C1 segment of cervical spinal cord (tissue), 14 donors: ENCODE measurements around the gene CDH4.

ENCODE experiments used
- DNase-seq, 14 donors: peaks; one replicate each; lab custom pipeline; 2025; lab: John Stamatoyannopoulos, UW

The CDH4 gene

DNA sequence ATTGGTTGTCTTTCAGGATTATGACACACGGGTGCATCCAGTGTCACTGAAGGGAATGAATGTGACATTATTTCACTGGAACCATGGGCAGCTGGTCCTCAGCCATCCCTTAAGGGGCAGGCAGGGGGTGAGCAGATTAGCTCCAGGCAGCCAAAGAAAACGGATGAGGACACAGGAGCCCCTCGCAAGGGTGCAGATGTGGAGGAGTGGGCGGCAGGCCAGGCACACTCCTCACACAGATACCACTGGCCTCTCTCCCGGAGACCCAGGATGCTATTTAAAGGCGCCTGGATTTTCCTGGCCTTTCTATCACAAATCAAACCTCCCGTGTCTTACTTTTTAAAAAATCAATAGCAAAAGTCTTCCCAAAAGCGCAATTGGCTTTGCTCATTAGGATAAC, 603.2 kb downstream of the CDH4 start:
- no peak for DNase-seq

DNA sequence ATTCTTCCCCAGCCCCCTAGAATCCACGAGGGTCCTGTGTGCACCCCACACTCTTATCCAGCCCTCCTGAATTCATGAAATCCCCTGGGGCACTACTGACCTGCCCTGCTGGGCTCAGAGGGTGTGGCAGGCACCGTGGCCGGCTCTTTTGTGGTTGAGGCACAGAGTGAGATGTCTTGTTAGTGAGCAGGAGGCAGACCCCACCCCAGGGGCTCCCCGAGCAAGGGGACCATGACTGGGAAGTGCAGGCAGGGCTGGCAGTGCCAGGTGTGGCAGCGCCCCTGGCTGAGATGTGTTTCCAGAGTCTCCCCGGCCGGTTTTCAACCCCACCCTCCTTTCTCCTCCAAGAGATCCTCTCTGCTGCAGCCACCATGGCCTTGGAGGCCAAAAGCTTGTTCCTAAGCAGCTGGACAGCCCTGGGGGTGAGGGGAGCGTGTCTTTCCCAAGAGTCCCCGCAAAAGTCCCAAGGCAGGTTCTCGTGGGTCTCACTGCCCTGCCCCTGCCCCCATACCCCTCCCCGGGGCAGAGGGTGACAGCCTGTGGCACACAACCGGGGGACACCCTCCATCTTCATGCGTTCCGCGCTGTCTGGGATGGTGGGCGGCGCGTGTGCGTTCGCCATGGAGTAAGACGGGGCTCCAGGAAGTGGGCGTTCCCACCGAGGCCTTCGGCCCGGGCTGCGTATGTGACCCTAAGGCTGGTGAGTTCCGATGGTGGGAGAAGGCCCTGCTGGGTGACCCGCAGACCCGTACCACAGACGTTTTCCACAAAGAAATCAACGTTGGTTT, 604.8 kb downstream of the CDH4 start:
- DNase-seq: no peak

DNA sequence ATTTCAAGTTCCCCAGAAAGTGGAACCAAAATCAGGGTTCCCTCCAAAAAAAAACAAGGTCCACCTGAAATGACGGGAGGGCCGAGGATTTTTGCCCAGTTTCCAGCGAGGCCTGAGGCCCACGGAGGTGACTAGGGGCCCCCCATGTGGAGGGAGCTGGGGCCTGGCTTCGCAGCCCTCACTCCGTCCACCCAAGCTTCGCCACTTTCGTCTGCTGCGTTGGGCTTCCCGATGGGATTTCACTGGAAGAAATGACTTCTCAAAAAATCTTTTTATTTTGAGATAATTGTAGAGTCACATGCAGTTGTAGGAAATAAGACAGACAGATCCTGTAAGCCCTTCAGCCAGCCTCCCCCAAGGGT, 605.3 kb downstream of the CDH4 start:
- DNase-seq: no peak

DNA sequence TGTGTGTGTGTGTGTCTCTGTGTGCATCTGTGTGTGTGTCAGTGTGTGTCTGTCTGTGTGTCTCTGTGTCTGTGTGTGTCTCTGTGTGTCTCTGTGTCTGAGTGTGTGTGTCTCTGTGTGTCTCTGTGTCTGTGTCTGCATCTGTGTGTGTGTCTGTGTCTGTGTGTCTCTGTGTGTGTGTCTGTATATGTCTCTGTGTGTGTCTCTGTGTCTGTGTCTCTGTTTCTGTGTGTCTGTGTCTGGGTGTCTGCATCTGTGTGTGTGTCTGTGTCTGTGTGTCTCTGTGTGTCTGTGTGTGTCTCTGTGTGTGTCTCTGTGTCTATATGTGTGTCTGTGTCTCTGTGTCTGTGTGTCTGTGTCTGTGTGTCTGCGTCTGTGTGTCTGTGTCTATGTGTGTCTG, 605.8 kb downstream of the CDH4 start:
- no peak for DNase-seq

DNA sequence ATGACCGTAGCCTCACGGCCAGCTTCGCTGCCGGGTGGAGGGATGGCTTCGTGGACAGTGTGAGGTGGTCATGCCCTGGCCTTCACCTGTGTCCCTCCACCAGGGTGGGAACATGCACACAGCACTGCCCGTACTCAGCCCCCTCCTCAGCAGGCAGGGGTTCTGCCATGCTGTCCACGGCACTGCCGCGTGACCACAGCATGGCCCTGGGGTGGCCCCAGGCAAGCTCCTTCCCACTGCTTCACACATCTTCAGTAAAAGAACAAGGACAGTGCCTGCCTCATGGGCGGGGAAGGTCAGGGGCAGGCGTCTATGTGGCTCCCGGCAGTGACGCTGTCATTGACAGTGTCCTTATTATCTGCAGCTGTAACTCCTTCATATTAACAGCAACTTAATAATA, 607.7 kb downstream of the CDH4 start:
- no peak for DNase-seq

DNA sequence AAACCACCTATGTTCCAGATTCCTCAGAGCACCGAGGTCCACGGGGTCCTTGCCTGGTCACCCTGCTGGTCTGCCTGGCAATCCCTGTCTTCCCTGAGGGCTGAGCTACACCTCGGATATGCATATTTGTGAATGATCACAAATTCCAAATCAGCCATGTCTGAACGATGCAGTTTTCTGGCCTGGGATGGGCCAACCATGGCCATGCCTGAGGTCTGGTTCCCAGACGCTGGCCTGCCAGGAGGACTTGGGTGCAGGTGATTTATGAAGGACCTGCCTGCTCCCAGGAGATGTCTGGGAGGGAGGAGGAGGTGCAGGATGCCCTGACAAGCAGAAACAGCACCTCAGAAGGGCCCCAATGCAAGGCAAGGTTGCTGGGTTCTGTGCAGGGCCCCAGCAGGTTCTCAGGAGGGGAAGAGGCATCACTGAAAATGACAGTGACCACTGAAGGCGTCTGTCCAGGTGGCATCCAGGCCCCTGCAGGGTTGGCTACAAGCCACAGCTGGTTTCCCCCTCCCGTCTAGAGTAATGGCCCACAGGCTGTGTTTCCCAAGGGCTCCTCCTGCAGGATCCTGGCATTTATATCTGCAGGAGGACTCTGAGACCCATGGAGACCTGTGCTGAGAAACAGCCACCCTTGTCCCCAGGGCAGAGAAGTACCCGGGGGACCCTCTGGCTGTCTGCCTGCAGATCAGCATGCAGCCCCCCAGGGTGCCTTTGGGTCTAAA, 608.4 kb downstream of the CDH4 start:
- DNase-seq: no peak

DNA sequence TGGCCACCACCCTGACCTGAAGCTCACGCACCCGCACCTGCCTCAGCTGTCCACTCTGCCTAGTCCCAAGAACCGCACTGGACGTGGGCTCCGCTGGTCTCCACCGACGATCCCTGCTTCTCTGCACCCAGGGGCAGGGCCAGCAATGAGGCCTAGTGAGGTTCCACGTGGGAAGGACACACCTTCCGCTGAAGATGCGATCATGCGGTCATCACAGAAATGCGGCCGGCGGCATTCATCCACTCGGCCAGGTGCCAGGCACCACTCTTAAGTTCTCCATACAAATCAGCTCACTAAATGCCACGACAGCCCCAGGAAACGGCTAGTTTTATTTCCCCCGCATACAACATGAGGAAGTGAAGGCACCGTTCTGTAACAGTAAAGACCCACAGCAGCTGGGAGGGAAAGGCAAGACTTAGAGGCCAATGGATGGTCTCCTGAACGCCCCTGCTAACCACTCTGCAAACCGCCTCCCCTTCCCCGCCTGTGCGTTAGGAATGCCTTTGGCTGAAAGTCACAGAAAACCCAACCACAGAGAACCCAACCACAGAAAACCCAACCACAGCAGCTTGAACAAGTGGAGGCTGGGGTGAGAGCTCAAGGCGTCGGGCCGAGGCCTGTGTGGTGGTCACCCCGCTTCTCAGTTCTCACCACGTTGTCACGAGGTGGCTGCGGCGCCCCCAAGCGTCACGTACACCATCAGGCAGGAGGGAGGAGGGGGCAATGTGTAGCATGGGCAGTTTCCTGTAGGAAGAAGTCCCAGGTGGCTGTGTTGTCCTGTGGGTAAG, 609.2 kb downstream of the CDH4 start:
- no peak for DNase-seq

DNA sequence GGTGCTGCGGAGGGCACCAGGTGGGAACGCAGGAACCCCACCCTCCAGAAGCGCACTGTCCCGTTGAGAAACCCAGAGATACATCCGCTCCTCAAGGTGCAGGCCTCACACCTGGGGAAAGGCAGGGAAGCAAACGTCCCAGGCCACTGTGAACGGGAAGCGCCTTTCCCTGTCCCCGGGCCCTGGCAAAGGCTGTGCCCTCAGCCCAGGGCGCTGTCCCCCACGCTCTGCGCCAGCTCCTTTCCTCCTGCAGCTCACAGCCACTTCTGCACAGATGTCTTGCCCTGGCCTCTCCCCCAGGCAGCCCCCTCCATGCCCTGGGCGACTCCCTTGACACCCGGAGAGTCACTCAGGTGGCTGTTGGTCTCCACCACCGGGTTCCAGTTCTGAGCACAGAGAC, 609.8 kb downstream of the CDH4 start:
- no peak for DNase-seq

DNA sequence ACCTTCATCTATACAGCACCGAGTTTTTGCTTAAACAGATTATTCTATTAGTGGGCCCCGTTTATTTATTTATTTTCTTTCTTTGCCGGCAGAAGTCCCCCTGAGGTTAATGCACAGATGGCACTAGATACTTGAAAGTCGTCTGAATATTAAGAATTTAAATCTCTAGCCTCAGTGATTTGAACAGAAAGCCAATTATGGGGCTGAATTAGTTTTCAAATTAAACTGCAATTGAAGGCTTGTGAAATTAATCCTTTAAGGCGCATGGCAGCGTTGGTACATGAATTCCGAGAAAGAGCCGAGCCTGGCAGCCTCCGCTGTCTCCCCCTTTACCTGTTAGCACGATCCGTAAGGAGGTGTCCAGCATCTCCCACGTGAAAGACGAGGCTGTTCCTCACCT, 610.8 kb downstream of the CDH4 start:
- DNase-seq: no peak

DNA sequence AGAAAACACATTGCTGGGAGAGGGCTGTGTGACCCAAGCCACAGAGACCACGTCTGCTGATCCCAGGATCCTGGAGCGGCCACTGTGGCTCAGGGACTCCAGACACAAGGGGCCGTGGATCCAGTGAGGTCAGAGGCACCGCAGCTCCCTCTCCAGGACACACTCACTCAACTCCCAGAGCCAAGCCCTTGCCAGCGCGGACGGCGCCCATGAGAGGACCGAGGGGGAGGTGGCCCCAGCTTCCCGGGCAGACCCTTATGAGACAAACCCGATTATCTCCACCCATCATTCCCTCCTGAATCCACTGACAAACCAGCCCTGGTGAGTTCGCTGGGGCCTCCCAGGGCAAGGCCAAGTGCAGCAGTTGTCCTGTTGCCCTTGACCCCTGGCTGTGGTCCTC, 612.4 kb downstream of the CDH4 start:
- peak in 1 of 14 donors; percentile 6 for DNase-seq

DNA sequence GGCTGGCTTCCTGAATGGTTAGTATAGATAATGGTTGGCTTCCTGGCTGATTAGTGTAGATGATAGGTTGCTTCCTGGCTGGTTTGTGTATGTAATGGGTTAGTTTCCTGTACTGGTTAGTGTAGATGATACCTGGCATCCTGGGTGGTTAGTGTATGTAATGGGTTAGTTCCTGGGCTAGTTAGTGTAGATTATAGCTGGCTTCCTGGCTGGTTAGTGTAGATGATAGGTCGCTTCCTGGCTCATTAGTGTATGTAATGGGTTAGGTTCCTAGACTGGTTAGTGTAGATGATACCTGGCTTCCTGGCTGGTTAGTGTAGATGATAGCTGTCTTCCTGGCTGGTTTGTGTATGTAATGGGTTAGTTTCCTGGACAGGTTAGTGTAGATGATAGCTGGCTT, 613.3 kb downstream of the CDH4 start:
- no peak for DNase-seq

DNA sequence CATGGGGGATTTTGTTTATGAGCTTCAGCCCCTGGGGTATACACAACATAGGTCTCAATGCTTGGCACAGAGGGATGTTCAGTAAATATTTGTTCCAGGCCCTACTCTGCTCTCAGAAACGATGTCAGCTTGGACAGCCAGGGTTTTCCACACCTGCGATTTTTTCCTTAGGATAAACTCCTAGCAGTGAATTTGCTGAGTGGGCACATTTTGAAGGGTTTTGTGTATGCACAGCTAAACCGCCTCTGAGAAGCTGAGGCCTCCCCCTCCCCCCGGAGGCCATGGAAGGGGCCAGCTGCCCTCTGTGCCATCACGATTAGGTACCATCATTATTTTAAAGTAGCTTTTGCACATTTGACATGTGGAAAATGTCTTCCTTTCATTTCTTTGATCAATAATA, 614.1 kb downstream of the CDH4 start:
- DNase-seq: no peak

DNA sequence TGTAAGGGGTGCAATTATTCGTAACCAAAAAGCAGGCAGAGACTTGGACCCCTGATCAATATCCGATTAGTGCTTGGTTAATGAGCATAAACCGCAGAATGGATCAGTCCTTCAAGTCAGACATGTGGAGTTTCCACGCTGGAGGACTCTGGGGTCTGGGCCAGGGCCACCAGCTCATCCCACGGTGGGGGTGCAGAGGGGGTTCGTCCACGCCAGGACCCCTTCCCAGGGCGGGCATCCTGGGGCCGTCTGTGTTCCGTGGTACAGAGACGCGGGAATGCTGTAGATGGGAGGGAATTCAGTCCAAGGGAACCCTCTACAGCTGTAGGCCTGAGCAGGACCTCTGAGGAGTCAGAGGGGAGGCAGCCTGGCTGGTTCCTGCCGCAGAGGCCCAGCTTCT, 615.9 kb downstream of the CDH4 start:
- DNase-seq: no peak

DNA sequence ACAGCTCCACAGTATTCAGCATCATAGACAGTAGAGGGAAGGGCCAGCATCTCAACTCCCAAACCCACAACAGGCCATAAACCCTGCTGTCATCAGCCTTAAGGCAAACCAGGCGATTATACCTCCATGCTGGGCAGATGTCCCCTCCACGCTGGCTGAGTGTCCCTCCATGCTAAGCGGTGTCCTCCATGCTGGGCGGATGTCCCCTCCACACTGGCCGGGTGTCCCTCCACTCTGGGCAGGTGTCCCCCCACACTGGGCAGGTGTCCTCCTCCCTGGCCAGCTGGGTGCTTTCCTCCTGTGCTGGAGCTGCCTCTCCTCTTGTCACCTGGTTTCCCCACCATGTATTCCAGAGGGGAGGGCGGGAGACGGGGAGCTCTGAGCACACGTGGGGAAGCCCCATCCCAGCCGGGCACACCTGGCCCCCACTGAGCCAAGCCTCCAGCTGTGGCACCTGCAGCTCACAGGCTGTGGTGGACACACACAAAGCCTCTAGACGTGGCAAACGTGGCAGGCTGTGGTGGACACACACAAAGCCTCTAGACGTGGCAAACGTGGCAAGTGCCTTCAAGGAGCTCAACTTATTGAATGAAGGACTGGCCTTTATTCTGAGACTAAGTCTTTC, 616.5 kb downstream of the CDH4 start:
- DNase-seq: no peak

DNA sequence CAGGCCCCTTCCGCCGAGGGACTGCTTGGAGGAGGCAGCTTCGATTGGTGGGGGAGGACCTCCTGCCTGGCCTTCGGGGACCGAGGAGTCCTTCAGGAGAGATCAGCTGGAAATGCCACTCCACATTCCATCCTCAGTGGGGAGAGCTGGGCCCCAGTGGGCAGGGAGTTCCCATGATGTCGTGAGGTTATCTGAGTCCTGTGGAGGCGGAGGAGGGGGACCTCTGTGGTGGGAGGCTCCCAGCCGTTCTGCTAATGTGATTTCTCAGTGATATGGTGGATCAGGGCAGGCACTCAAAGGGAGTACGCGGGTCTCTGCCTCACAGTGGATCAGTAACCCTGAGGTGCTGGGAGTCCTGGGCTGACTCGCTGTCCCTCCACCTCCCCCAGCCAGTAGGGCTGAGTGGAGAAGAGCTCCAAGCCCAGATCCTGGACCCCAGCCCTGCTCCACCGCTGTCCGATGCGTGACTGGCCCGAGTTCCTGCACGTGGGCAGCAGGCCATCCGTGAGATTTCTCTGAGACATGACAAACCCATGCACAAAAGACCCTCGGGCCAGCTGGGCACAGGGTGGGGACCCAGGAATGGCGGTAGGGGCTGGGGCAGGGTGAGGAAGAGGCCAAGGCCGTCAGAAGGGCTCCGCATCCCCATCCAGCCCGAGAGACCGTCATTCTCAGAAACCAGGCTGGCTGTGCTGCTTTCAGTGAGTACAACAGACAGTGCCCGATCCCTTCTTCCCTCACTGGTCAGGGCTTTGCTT, 617.9 kb downstream of the CDH4 start:
- no peak for DNase-seq

DNA sequence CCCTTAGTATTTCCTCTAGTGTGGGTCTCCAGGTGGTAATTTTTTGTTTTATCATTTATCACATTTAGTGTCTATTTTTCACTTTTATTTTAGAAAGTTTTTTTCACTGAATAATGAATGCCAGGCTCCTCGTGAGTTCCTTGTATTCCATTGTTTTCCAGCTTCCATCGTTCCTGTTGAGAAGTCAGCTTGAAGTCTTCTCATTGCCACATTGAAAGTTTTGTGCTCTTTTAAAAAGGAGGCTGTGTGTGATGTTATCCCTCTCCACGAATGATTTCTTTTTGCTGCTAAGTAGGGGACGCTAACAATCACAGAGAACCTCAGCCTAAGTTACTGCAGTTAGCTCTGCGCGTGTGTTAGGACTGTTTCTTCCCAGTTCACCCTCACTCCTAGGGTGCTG, 619.1 kb downstream of the CDH4 start:
- DNase-seq: no peak

DNA sequence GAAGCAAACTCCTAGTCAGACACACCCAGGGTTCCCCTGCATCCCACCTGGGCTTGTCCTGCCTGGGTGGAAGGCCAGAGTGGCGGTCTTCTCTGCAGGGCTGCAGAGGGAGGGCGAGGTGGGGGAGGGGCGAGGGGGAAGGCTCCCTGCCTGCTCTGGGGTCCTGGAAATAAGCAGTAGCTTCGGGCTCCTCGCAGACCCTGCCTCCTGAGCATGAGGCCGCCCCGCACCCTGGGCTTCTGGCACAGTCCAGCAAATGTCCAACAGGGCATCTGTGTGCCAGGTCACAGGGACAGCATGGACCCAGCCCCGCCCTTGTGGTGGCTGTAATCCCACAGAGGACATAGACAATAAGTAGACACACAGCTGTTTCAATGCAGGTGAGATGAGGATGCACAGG, 619.9 kb downstream of the CDH4 start:
- no peak for DNase-seq

DNA sequence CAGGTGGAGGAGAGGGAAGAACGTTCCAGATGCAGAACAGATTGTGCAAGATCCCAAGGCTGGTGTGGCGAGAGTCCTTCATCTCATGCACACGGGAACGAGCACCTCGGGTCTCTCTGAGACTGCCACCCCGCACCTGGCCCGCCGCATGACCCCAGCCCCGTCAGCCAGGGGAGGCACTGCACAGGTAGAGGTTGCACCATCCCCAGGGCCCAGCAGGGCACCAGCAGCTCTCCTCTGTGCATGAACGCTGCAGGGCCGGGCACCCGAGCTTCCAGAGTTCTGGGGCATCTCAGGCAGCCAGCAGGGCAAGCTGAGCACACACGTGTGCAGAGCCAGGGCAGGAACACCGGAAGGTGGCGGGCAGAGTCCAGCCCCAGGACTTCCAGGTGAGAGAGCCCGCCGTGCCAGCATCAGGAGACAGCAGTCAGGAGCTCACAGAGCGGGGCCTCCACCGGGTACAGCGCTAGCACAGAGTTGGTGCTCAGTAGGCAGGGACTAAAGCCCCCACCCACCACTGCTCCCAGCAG, 620.4 kb downstream of the CDH4 start:
- DNase-seq: no peak

DNA sequence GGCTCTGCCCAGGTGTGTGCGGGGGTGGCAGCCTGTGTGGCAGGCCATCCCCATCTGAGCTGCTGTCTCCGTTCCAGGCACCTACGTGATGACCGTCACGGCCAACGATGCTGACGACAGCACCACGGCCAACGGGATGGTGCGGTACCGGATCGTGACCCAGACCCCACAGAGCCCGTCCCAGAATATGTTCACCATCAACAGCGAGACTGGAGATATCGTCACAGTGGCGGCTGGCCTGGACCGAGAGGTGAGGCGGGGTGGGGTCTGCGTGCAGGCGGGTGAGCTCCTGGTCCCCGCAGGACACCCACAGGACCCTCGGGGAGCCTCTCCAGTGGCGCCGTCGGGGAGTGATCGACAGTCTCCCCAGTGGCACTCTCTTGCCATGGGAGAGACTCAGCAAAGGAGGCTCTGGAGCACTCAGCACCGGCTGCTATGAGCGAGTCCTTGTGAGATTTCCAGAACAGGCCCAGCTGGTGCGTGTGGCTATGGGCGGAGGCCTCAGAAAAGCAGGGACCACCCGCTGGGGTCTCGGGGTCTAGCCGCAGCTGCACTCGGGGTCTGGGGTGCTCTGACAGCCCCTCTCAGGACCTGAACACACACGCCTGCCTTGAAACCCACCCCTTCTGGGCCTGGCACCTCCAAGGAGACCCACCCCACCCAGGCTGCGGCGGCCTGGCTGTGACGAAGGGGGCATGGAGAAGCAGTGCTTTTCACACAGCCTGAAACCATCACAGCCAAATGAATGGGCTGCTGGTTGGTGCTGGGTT, 621.8 kb downstream of the CDH4 start:
- no peak for DNase-seq

DNA sequence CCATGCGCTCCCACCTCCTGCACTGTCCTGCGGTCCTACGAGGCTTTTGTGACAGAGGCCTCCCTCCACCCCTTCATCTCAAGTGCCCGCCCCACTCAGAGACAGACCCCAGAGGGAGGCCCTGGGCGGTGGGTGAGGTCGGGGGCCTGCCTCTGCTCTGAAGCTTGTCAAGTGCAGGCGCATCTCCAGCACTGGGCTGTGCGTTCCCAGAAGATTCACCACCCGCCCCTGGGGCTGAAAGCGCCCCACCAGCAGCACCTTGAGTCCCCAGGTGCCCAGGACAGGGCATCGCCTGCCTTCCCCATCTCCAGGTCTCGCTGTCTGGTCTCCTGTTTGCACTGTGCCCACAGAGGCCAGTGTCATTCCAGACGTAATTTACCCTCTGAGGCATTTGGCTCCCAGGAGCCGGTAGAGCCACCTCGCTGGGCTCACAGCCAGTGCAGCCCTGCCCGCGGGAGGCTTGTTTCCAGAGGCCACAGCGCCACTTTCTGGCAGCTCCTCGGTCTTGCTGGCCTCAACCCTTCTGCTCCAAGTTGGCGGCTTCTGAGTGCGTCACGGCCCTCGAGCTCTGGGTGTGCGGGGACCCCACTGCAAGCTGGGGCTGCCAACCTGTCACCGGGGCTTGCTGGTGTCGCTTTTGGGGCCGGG, 622.5 kb downstream of the CDH4 start:
- DNase-seq: peak in 1 of 14 donors; percentile 13
